Panc1 (cell line): ENCODE results near the gene HLA-G. TPM values are rescaled to one million over a fixed set of nuclear protein-coding genes. Genes with fewer than 3 reads are reported as not detected.

ENCODE experiments used
- ATAC-seq: fragments of 200-7000 bp; cut with Tn5 transposase; 2 replicates; pipeline ENCODE4 v1.9.1; 2020; ENCODE audit warnings: mild to moderate bottlenecking, moderate library complexity
- BruUV-seq: library from RNA; stranded (reverse); fragments of 400-500 nt; replicated peaks from 2 replicates; lab custom pipeline; 2021; lab: Mats Ljungman, UMichigan
- CTCF ChIA-PET: fragments of 300-600 bp; sonication (Branson Sonifier 250); formaldehyde crosslinking; loops from one replicate; lab custom pipeline; 2022; ENCODE audit warnings: antibody characterized with exemption; lab: Charles Lee
- POLR2A ChIA-PET: fragments of 300-600 bp; sonication (Branson Sonifier 250); formaldehyde crosslinking; loops from one replicate; lab custom pipeline; 2022; ENCODE audit warnings: antibody characterized with exemption; lab: Charles Lee
- DNase-seq: peaks from one replicate; pipeline ENCODE4 v3.0.0-alpha.2; 2010; ENCODE audit warnings: low read depth, low spot score
- H3K27ac ChIP-seq: 2 replicates; pipeline ENCODE4 v1.5.1; 2011; ENCODE audit warnings: mild to moderate bottlenecking, low read length, inconsistent platforms
- H3K27me3 ChIP-seq: fragments of 200-500 bp; sonication (Bioruptor generic); 2 replicates; pipeline ENCODE4 v1.6.0; 2014; ENCODE audit warnings: low read length, inconsistent platforms; ENCODE audit not compliant: control insufficient read depth, insufficient read depth
- H3K36me3 ChIP-seq: fragments of 200-500 bp; sonication (Bioruptor generic); 2 replicates; pipeline ENCODE4 v1.5.1; 2014; ENCODE audit warnings: inconsistent platforms, mild to moderate bottlenecking, low read length, moderate library complexity; ENCODE audit not compliant: control insufficient read depth, insufficient read depth
- H3K4me1 ChIP-seq: 2 replicates; pipeline ENCODE4 v1.5.1; 2011; ENCODE audit warnings: inconsistent platforms, mild to moderate bottlenecking, low read length, moderate library complexity; ENCODE audit not compliant: control insufficient read depth, insufficient read depth
- H3K4me3 ChIP-seq, 2 experiments: 2 replicates each; pipeline ENCODE4 v1.5.1; 2011 to 2012; ENCODE audit warnings: low read depth in 2 of 2, low read length in 2 of 2, mild to moderate bottlenecking in 2 of 2, inconsistent platforms in 1 of 2, moderate library complexity in 1 of 2
- H3K9me3 ChIP-seq: fragments of 200-500 bp; sonication (Bioruptor generic); 2 replicates; pipeline ENCODE4 v1.5.1; 2014; ENCODE audit warnings: low read depth, mild to moderate bottlenecking, inconsistent platforms, low read length, moderate library complexity; ENCODE audit not compliant: control insufficient read depth, insufficient read depth
- CTCF ChIP-seq: fragments of 450-650 bp; IDR thresholded peaks from 2 replicates; pipeline ENCODE4 v1.5.1; 2017; ENCODE audit warnings: mild to moderate bottlenecking
- POLR2AphosphoS5 ChIP-seq: IDR thresholded peaks from 2 replicates; pipeline ENCODE4 v1.6.1; 2012; ENCODE audit warnings: mild to moderate bottlenecking, low read depth, low read length, moderate library complexity
- REST ChIP-seq, 2 experiments: IDR thresholded peaks; 2 replicates each; pipeline ENCODE4 v1.6.1; 2011 to 2012; ENCODE audit warnings: low read depth in 2 of 2, control low read depth in 1 of 2, low read length in 1 of 2, mild to moderate bottlenecking in 1 of 2, moderate library complexity in 1 of 2; ENCODE audit not compliant: insufficient read depth in 1 of 2
- SIN3A ChIP-seq: IDR thresholded peaks from 2 replicates; pipeline ENCODE4 v1.6.1; 2012; ENCODE audit warnings: low read depth, mild to moderate bottlenecking, low read length, moderate library complexity, borderline replicate concordance; ENCODE audit not compliant: insufficient read depth
- TCF7L2 ChIP-seq: IDR thresholded peaks from 2 replicates; pipeline ENCODE4 v1.6.1; 2011; ENCODE audit warnings: mild to moderate bottlenecking, low read depth, low read length, inconsistent platforms
- in situ Hi-C: cut with HindIII; loops from 2 replicates; pipeline ENCODE4 v1.10.0; 2016; ENCODE audit warnings: low sequenced_read_pairs, low pct_unique_long_range_greater_than_20kb
- intact Hi-C: fragments of 100-400 bp; cut with micrococcal nuclease; formaldehyde crosslinking; loops from one replicate; pipeline ENCODE4 v1.10.0; 2022; ENCODE audit not compliant: unreplicated experiment
- total RNA-seq: library from RNA; stranded (reverse); gene quantifications from one replicate; pipeline ENCODE4 v1.2.1, GENCODE V29; 2021; ENCODE audit not compliant: unreplicated experiment

Gene HLA-G
- total RNA-seq, 1 experiment from 2014 or later: 0.62 TPM

GRCh38 chr6:29861521-29862255 is 34.1 kb downstream of the HLA-G start:
- Histone ChIP-seq H3K27me3 (no peaks in the 10 kb centered on the region), H3K4me3 (no peak overlapping the region), H3K4me1 (no peaks in the 10 kb centered on the region), H3K9me3 (no peaks in the 10 kb centered on the region), H3K36me3 (no peaks in the 10 kb centered on the region), H3K27ac (no peak overlapping the region)
- DNase-seq (no peak), ATAC-seq (no peak)
- intact Hi-C loops (no loop called here), in situ Hi-C loops (no loop called here)
- TF ChIP-seq REST (IDR thresholded peaks at IDR 0.05; ENCODE audit: insufficient read depth in 1 of 2, low read depth in 2 of 2, low read length in 1 of 2): peak; percentile 21 to 58; a peak in 2 of 4 replicates
- no peak for TF ChIP-seq POLR2AphosphoS5
- no TSS peak for BruUV-seq
- POLR2A ChIA-PET: interaction anchor here (0.6 kb wide), 1 partner anchor 140 kb away, joined by 4 read pairs; no protein-coding TSS in a partner anchor
- CTCF ChIA-PET: interaction anchor here (0.5 kb wide), 1 partner anchor 34 kb away, joined by 6 read pairs; no protein-coding TSS in a partner anchor

GRCh38 chr6:29864037-29864810 is 36.6 kb downstream of the HLA-G start:
- BruUV-seq: no TSS peak
- no peak for ATAC-seq

More at GRCh38 chr6:29864037-29864810, 36.6 kb downstream of the HLA-G start:
- no peaks in the 10 kb centered on the region for H3K27me3 ChIP-seq
- CTCF ChIA-PET: no interaction called here
- H3K27ac ChIP-seq: no peak overlapping the region
- no peak for DNase-seq
- TF ChIP-seq SIN3A (no peak), REST (IDR thresholded peaks at IDR 0.05; ENCODE audit: insufficient read depth in 1 of 2, low read depth in 2 of 2, low read length in 1 of 2) (no peak), POLR2AphosphoS5 (no peak), TCF7L2 (no peak), CTCF (no peak)
- no peaks in the 10 kb centered on the region for H3K9me3 ChIP-seq
- no peak overlapping the region for H3K4me3 ChIP-seq
- intact Hi-C loops: no loop called here
- in situ Hi-C loops: no loop called here
- no peaks in the 10 kb centered on the region for H3K4me1 ChIP-seq
- POLR2A ChIA-PET: no interaction called here
- H3K36me3 ChIP-seq: no peaks in the 10 kb centered on the region
